ENCODE data around the gene MYD88. TPM values are rescaled to one million over a fixed set of nuclear protein-coding genes. Genes with fewer than 3 reads are reported as not detected.

Gene MYD88
- polyA plus RNA-seq, 1 experiment = 32.4 TPM

- no peak for DNase-seq (ENCODE audit: low read depth, low spot score)
- Histone ChIP-seq H3K27me3 (ENCODE audit: control insufficient read depth, insufficient read depth, low read length) (no peaks in the 10 kb centered on the region), H3K9me3 (ENCODE audit: control insufficient read depth, insufficient read depth, low read length) (no peaks in the 10 kb centered on the region), H3K27ac (ENCODE audit: low read depth, low read length) (no peak overlapping the region), H3K4me3 (ENCODE audit: low read depth, low read length) (no peak overlapping the region)
- CTCF ChIA-PET = no interaction called here
- TF ChIP-seq CTCF (IDR thresholded peaks at IDR 0.05; ENCODE audit: low read depth, low read length) = no peak
- POLR2A ChIA-PET = interaction anchor here (1.1 kb wide), 1 partner anchor 9 kb away, joined by 4 read pairs; no protein-coding TSS in a partner anchor
Observed at GRCh38 chr3:38108649-38109579, 29.5 kb upstream of the MYD88 start.

DNA sequence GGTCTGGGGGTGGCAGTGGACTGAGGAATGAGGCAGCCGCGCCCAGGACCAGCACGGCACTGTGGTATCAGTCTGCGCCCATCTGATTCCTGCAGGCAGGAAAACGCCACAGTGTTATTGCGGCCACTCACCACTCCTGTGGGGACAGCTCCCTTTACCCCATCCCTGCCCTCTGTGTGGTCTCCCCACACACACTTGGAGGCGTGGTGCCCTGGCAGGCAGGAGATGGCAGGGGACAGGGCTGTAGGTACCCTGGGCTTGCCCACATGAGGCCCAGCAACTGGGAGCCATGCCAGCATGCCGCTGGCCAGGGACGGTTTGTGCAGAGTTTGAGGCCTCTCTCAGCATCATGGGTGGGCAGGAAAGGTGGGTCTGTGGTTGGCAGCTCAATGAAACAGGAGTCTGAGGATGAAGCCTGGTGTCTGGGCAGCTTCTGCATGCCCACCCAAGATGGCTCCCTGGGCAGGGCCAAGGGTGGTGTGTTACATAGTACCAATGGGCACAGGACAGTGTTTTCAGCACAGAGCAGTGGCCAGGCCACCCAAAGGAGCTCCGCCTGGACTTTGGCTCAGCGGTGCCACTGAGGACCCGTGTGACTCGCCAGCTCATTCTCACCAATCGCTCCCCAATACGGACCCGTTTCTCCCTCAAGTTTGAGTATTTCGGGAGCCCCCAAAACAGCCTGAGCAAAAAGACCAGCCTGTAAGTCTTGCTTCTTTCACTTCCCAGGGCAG, 28.7 kb upstream of the MYD88 start:
- ChIA-PET POLR2A (interaction anchor here (1.1 kb wide), 1 partner anchor 8 kb away, joined by 4 read pairs; no protein-coding TSS in a partner anchor), CTCF (interaction anchor here (0.5 kb wide), 1 partner anchor 169 kb away, joined by 5 read pairs; no protein-coding TSS in a partner anchor)
- Histone ChIP-seq H3K4me3 (ENCODE audit: low read depth, low read length) (no peak overlapping the region), H3K9me3 (ENCODE audit: control insufficient read depth, insufficient read depth, low read length) (no peaks in the 10 kb centered on the region), H3K27ac (ENCODE audit: low read depth, low read length) (no peak overlapping the region), H3K27me3 (ENCODE audit: control insufficient read depth, insufficient read depth, low read length) (peaks cover 5% of the 10 kb centered on the region)
- no peak for TF ChIP-seq CTCF (IDR thresholded peaks at IDR 0.05; ENCODE audit: low read depth, low read length)
- no peak for DNase-seq (ENCODE audit: low read depth, low spot score)

DNA sequence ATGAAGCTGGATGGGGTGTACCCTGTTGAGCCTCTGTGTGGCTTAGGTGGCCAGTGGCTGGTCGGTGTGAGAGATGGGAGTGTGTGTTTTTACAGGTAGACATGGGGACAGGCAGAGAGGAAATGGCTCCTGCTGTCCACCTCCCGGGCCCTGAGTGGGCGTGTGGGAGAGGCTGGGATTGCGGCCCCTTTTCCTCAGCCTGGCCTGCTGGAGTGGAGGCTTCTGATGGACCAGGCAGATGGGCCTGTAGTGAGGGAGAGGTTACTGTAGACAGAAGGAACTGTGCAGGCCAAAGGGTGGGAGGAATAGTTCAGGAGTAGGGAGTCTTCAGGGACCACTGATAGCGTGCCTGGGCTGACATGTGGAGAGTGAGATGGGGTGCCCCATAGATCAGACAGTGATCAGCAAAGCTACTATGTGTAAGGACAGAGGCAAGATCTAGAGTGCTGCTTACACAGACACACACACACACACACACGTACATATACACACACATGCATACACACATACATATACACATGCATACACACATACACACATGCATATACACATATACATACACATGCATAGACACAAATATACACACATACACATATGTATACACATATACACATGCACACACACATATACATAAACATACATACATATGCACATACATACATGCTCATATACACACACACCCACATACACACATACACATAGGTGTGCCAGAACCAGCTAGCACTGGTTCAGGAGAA, 28.0 kb upstream of the MYD88 start:
- POLR2A ChIA-PET = no interaction called here
- TF ChIP-seq CTCF (IDR thresholded peaks at IDR 0.05; ENCODE audit: low read depth, low read length) = no peak
- Histone ChIP-seq H3K27me3 (ENCODE audit: control insufficient read depth, insufficient read depth, low read length) (peaks cover 6% of the 10 kb centered on the region), H3K4me3 (ENCODE audit: low read depth, low read length) (no peak overlapping the region), H3K27ac (ENCODE audit: low read depth, low read length) (no peak overlapping the region), H3K9me3 (ENCODE audit: control insufficient read depth, insufficient read depth, low read length) (no peaks in the 10 kb centered on the region)
- no peak for DNase-seq (ENCODE audit: low read depth, low spot score)
- CTCF ChIA-PET = no interaction called here

DNA sequence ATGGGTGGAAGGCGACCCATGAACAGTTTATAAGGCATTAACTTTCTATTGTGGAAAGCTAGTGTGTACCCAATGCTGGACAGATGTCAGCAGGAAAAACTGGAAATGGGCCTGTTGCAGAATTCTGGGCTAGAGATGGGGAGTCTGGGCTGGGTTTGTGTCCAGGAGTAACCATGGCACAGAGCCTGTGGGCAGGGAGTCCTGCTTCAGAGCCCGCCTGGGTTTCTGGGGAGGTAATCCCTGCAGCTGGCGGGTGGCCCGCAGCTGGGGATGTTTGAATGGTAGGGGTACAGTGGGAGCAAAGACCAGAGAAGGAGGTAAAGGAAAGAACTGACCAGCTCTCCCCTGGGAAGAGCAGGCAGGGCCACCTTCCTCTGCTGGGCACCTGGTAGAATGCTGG, 27.3 kb upstream of the MYD88 start:
- no peak for TF ChIP-seq CTCF (IDR thresholded peaks at IDR 0.05; ENCODE audit: low read depth, low read length)
- DNase-seq (ENCODE audit: low read depth, low spot score) = no peak
- POLR2A ChIA-PET = no interaction called here
- Histone ChIP-seq H3K4me3 (ENCODE audit: low read depth, low read length) (no peak overlapping the region), H3K27me3 (ENCODE audit: control insufficient read depth, insufficient read depth, low read length) (peaks cover 6% of the 10 kb centered on the region), H3K27ac (ENCODE audit: low read depth, low read length) (no peak overlapping the region), H3K9me3 (ENCODE audit: control insufficient read depth, insufficient read depth, low read length) (no peaks in the 10 kb centered on the region)
- CTCF ChIA-PET = no interaction called here

Measured in AG04450 (cell line).